ENCODE results near the gene SNX19.

DNA sequence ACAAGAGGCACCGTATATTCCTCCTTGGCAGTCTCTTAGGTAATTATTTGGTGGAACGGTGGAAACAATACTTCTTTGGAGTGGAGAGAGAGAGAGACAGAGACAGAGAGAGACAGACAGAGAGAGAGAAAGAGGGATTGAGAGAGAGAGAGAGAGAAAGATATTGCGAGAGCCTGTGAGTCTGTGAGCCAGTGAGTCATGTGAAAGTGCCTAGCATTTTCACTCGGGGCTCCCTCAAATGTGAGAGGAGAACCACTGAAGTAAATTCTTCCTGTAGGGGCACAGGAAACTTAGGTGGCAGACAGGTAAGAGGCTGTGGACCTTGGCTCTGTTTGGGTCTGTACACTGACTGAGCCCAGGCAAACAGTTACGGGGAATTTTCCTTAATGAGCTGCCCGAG is 31.6 kb upstream of the SNX19 start:
- TF ChIP-seq, protein P1, sequence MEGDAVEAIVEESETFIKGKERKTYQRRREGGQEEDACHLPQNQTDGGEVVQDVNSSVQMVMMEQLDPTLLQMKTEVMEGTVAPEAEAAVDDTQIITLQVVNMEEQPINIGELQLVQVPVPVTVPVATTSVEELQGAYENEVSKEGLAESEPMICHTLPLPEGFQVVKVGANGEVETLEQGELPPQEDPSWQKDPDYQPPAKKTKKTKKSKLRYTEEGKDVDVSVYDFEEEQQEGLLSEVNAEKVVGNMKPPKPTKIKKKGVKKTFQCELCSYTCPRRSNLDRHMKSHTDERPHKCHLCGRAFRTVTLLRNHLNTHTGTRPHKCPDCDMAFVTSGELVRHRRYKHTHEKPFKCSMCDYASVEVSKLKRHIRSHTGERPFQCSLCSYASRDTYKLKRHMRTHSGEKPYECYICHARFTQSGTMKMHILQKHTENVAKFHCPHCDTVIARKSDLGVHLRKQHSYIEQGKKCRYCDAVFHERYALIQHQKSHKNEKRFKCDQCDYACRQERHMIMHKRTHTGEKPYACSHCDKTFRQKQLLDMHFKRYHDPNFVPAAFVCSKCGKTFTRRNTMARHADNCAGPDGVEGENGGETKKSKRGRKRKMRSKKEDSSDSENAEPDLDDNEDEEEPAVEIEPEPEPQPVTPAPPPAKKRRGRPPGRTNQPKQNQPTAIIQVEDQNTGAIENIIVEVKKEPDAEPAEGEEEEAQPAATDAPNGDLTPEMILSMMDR (IDR thresholded peaks at IDR 0.05; ENCODE audit: low read depth, low read length) = no peak
- TF ChIP-seq EZH2phosphoT487 (IDR thresholded peaks at IDR 0.05; ENCODE audit: low read depth) = no peak

Measured in OCI-LY3 (cell line).